T-cell (primary cell): Measurements from ENCODE around the gene CD247. TPM values are rescaled to one million over a fixed set of nuclear protein-coding genes. Genes with fewer than 3 reads are reported as not detected.

Experiments used
- ATAC-seq, 4 experiments: fragments of 200-7000 bp in 3 of 4; fragments of 150-1000 bp in 1 of 4; cut with Tn5 transposase; replicated peaks in 1 of 4; 1 replicate in 3 of 4; 2 replicates in 1 of 4; pipeline ENCODE4 v1.10.0; 2021; ENCODE audit warnings: moderate library complexity in 3 of 4, mild to moderate bottlenecking in 2 of 4, moderate number of reproducible peaks in 1 of 4
- CTCF ChIA-PET, 2 donors: fragments of 300-600 bp; sonication (Branson Sonifier 250); formaldehyde crosslinking; loops; one replicate each; lab custom pipeline; 2022; ENCODE audit warnings: antibody characterized with exemption in 2 of 2; lab: Charles Lee
- POLR2A ChIA-PET, 2 donors: fragments of 300-600 bp; sonication (Branson Sonifier 250); formaldehyde crosslinking; loops; one replicate each; lab custom pipeline; 2022; ENCODE audit warnings: antibody characterized with exemption in 2 of 2; lab: Charles Lee
- DNase-seq, 35 experiments: peaks; one replicate each; pipeline versions ENCODE4 v3.0.0 to v3.0.0-alpha.2; 2013 to 2023
- H3K27ac ChIP-seq: one replicate; pipeline ENCODE4 v1.5.1; 2013; ENCODE audit warnings: low read length
- H3K27me3 ChIP-seq, 2 experiments: replicated peaks in 1 of 2; 1 replicate in 1 of 2; 2 replicates in 1 of 2; pipeline versions ENCODE4 v1.6.1 to v1.7.0; 2013; ENCODE audit warnings: low read length in 1 of 2, mixed read lengths in 1 of 2; ENCODE audit not compliant: control insufficient read depth in 2 of 2, insufficient read depth in 2 of 2; ENCODE audit errors: extremely low read depth in 1 of 2
- H3K36me3 ChIP-seq, 2 donors: 1 replicate in 1 of 2; 2 replicates in 1 of 2; pipeline versions ENCODE4 v1.6.1 to v1.7.0; 2013; ENCODE audit warnings: low read length in 1 of 2; ENCODE audit not compliant: control insufficient read depth in 2 of 2, insufficient read depth in 1 of 2; ENCODE audit errors: extremely low read depth in 1 of 2
- H3K4me1 ChIP-seq, 2 experiments: 1 replicate in 1 of 2; 2 replicates in 1 of 2; pipeline versions ENCODE4 v1.6.1 to v1.7.0; 2013; ENCODE audit warnings: low read length in 2 of 2, mixed read lengths in 1 of 2; ENCODE audit not compliant: insufficient read depth in 2 of 2, control insufficient read depth in 1 of 2; ENCODE audit errors: extremely low read depth in 1 of 2
- H3K4me3 ChIP-seq, 2 donors: 1 replicate in 1 of 2; 2 replicates in 1 of 2; pipeline versions ENCODE4 v1.5.1 to v1.7.0; 2013; ENCODE audit warnings: mild to moderate bottlenecking in 2 of 2, low read length in 1 of 2, moderate library complexity in 1 of 2; ENCODE audit not compliant: control insufficient read depth in 1 of 2; ENCODE audit errors: extremely low read depth in 1 of 2
- H3K9me3 ChIP-seq: 2 replicates; pipeline ENCODE4 v1.7.0; 2013
- H3K27ac Mint-ChIP-seq, 2 donors: one replicate each; pipeline ENCODE4 v1.8.0; 2020 to 2021; ENCODE audit warnings: mild to moderate bottlenecking in 2 of 2, mixed read lengths in 2 of 2
- H3K27me3 Mint-ChIP-seq, 2 donors: one replicate each; pipeline ENCODE4 v1.8.0; 2021 to 2022; ENCODE audit warnings: mixed read lengths in 2 of 2
- H3K36me3 Mint-ChIP-seq: one replicate; pipeline ENCODE4 v1.8.0; 2021; ENCODE audit warnings: mixed read lengths
- H3K4me1 Mint-ChIP-seq, 3 donors: one replicate each; pipeline ENCODE4 v1.8.0; 2020 to 2022; ENCODE audit warnings: mixed read lengths in 3 of 3, mild to moderate bottlenecking in 1 of 3
- H3K4me3 Mint-ChIP-seq, 3 donors: one replicate each; pipeline ENCODE4 v1.8.0; 2020 to 2022; ENCODE audit warnings: mild to moderate bottlenecking in 3 of 3, mixed read lengths in 3 of 3, moderate library complexity in 3 of 3
- H3K9me3 Mint-ChIP-seq, 3 donors: one replicate each; pipeline ENCODE4 v1.8.0; 2020 to 2022; ENCODE audit warnings: mixed read lengths in 3 of 3
- WGBS: methylation state at CpG from one replicate; pipeline ENCODE4 v1.1.5; 2013; ENCODE audit warnings: missing lambda C conversion rate; ENCODE audit not compliant: insufficient coverage; 5-methylcytosine and 5-hydroxymethylcytosine counted together
- total RNA-seq, 35 experiments: library from RNA in 6 of 35; stranded (reverse) in 6 of 35; fragments of 120-200 nt in 1 of 35; gene quantifications; one replicate each; pipeline versions ENCODE4 v1.2.1 to v1.2.4 and lab custom pipeline; 2013 to 2026

The CD247 gene
- total RNA-seq, 5 donors from 2014 or later (not counting 1 experiment from before 2014, with no cell fraction given): 324 to 414 (median 385) TPM

GRCh38 chr1:167528057-167528728, 9.9 kb upstream of the CD247 start:
- Histone ChIP-seq H3K36me3 (no peaks in the 10 kb centered on the region), H3K27ac (no peak overlapping the region), H3K27me3 (peaks cover 0 to 5% of the 10 kb centered on the region in 2 experiments), H3K4me1 (no peaks in the 10 kb centered on the region), H3K4me3 (no peak overlapping the region), H3K9me3 (no peaks in the 10 kb centered on the region)
- whole genome bisulfite sequencing: 100% methylated on average over 2 of the region's 3 CpGs
- H3K27me3 Mint-ChIP-seq: no peaks in the 10 kb centered on the region
- no peaks in the 10 kb centered on the region for H3K36me3 Mint-ChIP-seq
- DNase-seq (no peak), ATAC-seq (no peak)
- POLR2A ChIA-PET: interaction anchor here (0.6 kb wide), 2 partner anchors 19 to 30 kb away, joined by 6 to 7 read pairs; no protein-coding TSS in a partner anchor
- no peak overlapping the region for H3K27ac Mint-ChIP-seq
- H3K4me1 Mint-ChIP-seq: peaks cover 1 to 20% (median 2%) of the 10 kb centered on the region in 3 donors
- CTCF ChIA-PET: interaction anchor here (0.5 to 1.1 kb wide), 3 partner anchors 8 to 116 kb away, joined by 3 to 4 read pairs (median 4); no protein-coding TSS in a partner anchor
- no peak overlapping the region for H3K4me3 Mint-ChIP-seq
- H3K9me3 Mint-ChIP-seq: no peaks in the 10 kb centered on the region

- H3K9me3 Mint-ChIP-seq: no peaks in the 10 kb centered on the region
- peaks cover 1 to 20% (median 2%) of the 10 kb centered on the region in 3 donors for H3K4me1 Mint-ChIP-seq
- H3K4me3 Mint-ChIP-seq: no peak overlapping the region
- Histone ChIP-seq H3K27ac (no peak overlapping the region), H3K27me3 (peaks cover 0 to 5% of the 10 kb centered on the region in 2 experiments), H3K36me3 (no peaks in the 10 kb centered on the region), H3K4me3 (no peak overlapping the region), H3K4me1 (no peaks in the 10 kb centered on the region), H3K9me3 (no peaks in the 10 kb centered on the region)
- no peaks in the 10 kb centered on the region for H3K27me3 Mint-ChIP-seq
- ChIA-PET POLR2A (interaction anchor here in 1 of 2 donors (0.7 kb wide), 1 partner anchor 17 kb away, joined by 20 read pairs; no protein-coding TSS in a partner anchor), CTCF (no interaction called here)
- no peak for DNase-seq
- WGBS: 79% methylated on average over 5 of the region's 8 CpGs
- no peak overlapping the region for H3K27ac Mint-ChIP-seq
- ATAC-seq: no peak
- H3K36me3 Mint-ChIP-seq: no peaks in the 10 kb centered on the region
These were observed 8.5 kb upstream of the CD247 start for GRCh38 chr1:167526667-167527383.

GRCh38 chr1:167524651-167525050, 6.3 kb upstream of the CD247 start:
- WGBS: 89% methylated on average over 3 of the region's 9 CpGs

GRCh38 chr1:167522246-167522645, 3.9 kb upstream of the CD247 start:
- H3K4me3 Mint-ChIP-seq: no peak overlapping the region
- Histone ChIP-seq H3K4me3 (no peak overlapping the region), H3K36me3 (no peaks in the 10 kb centered on the region), H3K9me3 (no peaks in the 10 kb centered on the region), H3K4me1 (peaks cover 12 to 13% of the 10 kb centered on the region in 2 experiments), H3K27ac (no peak overlapping the region), H3K27me3 (peaks cover 0 to 5% of the 10 kb centered on the region in 2 experiments)
- ATAC-seq (no peak), DNase-seq (no peak)
- ChIA-PET CTCF (no interaction called here), POLR2A (interaction anchor here in 1 of 2 donors (0.6 kb wide), 2 partner anchors 57 to 101 kb away, joined by 3 to 6 read pairs; no protein-coding TSS in a partner anchor)
- H3K4me1 Mint-ChIP-seq: peaks cover 21 to 22% (median 22%) of the 10 kb centered on the region in 3 donors
- no peaks in the 10 kb centered on the region for H3K27me3 Mint-ChIP-seq
- peaks cover 2% of the 10 kb centered on the region for H3K36me3 Mint-ChIP-seq
- WGBS: 93% methylated on average over 3 of the region's 5 CpGs
- H3K27ac Mint-ChIP-seq: no peak overlapping the region
- no peaks in the 10 kb centered on the region for H3K9me3 Mint-ChIP-seq

More at GRCh38 chr1:167524651-167525050, 6.3 kb upstream of the CD247 start:
- no peaks in the 10 kb centered on the region for H3K36me3 Mint-ChIP-seq
- peaks cover 14 to 27% (median 16%) of the 10 kb centered on the region in 3 donors for H3K4me1 Mint-ChIP-seq
- H3K27me3 Mint-ChIP-seq: no peaks in the 10 kb centered on the region
- Histone ChIP-seq H3K4me3 (no peak overlapping the region), H3K9me3 (no peaks in the 10 kb centered on the region), H3K4me1 (peaks cover 2 to 4% of the 10 kb centered on the region in 2 experiments), H3K36me3 (no peaks in the 10 kb centered on the region), H3K27me3 (peaks cover 0 to 5% of the 10 kb centered on the region in 2 experiments), H3K27ac (no peak overlapping the region)
- POLR2A ChIA-PET: no interaction called here
- H3K9me3 Mint-ChIP-seq: no peaks in the 10 kb centered on the region
- ATAC-seq: no peak
- DNase-seq: no peak
- H3K4me3 Mint-ChIP-seq: no peak overlapping the region
- no peak overlapping the region for H3K27ac Mint-ChIP-seq
- CTCF ChIA-PET: interaction anchor here in 1 of 2 donors (1.0 to 1.8 kb wide), 3 partner anchors 9 to 16 kb away, joined by 3 to 4 read pairs (median 3); no protein-coding TSS in a partner anchor

- Histone ChIP-seq H3K27me3 (no peaks in the 10 kb centered on the region), H3K4me1 (peaks cover 14 to 19% of the 10 kb centered on the region in 2 experiments), H3K27ac (no peak overlapping the region), H3K36me3 (peaks cover 0 to 5% of the 10 kb centered on the region in 2 donors), H3K9me3 (no peaks in the 10 kb centered on the region), H3K4me3 (no peak overlapping the region)
- H3K4me3 Mint-ChIP-seq: no peak overlapping the region
- POLR2A ChIA-PET: interaction anchor here in 1 of 2 donors (0.7 kb wide), 1 partner anchor 29 kb away, joined by 3 read pairs; no protein-coding TSS in a partner anchor
- peaks cover 23 to 27% (median 27%) of the 10 kb centered on the region in 3 donors for H3K4me1 Mint-ChIP-seq
- no peaks in the 10 kb centered on the region for H3K27me3 Mint-ChIP-seq
- CTCF ChIA-PET: interaction anchor here in 1 of 2 donors (0.6 kb wide), 1 partner anchor 300 kb away, joined by 3 read pairs; the partner anchor contains the start of gene POU2F1
- no peaks in the 10 kb centered on the region for H3K9me3 Mint-ChIP-seq
- H3K36me3 Mint-ChIP-seq: peaks cover 17% of the 10 kb centered on the region
- peak in 2 of 35 experiments; percentile 30 to 32 for DNase-seq
- peak overlapping the region in 1 of 2 donors; percentile 11 for H3K27ac Mint-ChIP-seq
- no peak for ATAC-seq
These were observed 2.4 kb upstream of the CD247 start for GRCh38 chr1:167520711-167521206.
